Brain pericyte (primary cell): ENCODE results near the gene GPRC5A.

Experiments
- DNase-seq: peaks from one replicate; pipeline ENCODE4 v3.0.0-alpha.2; 2012; ENCODE audit warnings: low read depth, low spot score

GPRC5A gene

DNA sequence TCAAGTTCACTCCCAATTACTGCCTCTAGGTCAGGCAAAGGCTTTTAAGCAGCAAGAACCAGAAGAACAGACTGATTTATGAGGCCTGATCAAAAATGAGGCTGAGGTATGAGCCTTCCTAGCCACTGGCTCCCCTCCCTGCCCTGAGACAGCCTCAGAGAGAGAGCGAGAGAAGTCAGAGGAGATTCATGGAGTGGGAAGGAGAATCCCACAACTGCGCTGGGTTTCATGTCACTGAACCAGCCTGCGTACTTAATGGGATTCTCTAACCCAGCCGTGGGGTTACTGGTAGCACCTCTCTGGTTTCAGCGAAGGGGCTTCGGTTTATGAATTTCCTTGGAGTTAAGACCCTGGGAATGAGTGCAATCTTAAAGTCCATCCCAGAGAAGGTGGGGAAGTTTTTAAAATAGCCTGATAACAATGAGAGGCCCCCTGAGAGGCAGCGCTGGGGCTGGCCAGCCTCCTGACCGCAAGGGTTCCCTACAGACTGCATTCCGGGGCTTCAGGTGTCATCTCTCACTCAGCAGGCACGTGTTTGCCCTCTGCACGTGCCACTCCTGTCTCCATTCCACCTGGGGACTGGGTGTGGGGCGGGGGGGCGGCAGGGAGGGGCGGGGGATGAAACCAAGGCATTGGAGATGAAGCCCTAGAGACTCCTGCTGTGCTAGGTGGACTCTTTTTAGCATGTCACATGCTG, 6.1 kb upstream of the GPRC5A start:
- no peak for DNase-seq

DNA sequence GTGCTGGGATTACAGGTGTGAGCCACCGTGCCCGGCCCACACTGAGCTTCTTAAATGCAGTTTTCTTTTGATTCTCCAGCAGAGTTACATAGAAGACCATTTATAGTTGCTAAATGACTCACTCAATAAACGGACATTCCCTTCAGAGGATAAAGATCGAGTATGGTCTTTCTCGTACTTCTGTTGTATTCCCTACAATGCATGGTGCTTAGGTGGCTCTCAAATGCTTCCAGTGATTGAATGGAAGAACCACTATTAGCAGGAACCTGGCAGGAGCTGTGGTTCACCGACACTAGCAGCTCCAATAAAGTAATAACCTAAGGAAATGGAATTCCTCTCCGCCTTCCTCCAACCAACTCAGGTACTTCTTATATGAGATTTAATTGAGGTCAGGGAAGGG, 3.9 kb upstream of the GPRC5A start:
- DNase-seq = no peak

DNA sequence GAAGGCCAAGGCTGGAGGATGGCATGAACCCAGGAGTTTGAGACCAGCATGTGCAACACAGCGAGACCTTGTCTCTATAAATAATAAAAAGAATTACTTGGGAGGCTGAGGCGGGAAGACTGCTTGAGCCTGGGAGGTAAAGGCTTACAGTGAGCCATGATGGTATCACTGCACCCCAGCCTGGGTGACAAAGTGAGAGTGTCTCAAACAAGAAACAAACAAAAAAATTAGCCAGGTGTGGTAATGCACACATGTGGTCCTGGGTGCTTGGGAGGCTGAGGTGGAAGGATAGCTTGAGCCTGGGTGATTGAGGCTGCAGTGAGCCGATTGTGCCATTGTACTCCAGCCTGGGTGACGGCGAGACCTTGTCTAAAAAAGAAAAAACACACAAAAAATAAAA, 1.7 kb upstream of the GPRC5A start:
- DNase-seq = no peak

DNA sequence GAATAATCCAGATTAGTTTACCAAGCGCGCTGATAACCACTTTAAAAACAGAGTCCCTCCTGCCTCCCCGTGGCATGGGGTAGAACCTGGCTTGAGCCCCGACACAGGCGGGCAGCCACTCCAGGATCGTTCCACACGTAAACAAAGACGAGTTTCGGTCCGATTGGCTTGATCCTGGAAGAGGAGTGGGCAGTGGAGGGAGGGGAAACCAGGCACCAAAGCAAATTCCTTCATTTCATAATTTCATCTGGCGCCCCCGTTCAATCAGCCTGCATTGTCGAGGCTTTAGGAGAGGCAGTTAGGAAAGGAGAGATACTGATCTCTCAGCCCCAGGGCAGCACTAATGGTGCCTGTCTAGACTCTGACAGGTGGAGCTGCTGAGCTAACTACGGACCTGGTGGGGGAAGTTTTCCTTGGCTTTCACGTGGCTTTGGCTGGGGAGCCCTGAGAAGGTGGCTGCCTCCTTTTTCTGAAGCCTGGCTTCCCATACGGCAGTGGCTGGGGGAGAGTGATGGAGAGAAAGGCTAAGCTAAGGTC, 751 bp upstream of the GPRC5A start:
- DNase-seq = no peak

DNA sequence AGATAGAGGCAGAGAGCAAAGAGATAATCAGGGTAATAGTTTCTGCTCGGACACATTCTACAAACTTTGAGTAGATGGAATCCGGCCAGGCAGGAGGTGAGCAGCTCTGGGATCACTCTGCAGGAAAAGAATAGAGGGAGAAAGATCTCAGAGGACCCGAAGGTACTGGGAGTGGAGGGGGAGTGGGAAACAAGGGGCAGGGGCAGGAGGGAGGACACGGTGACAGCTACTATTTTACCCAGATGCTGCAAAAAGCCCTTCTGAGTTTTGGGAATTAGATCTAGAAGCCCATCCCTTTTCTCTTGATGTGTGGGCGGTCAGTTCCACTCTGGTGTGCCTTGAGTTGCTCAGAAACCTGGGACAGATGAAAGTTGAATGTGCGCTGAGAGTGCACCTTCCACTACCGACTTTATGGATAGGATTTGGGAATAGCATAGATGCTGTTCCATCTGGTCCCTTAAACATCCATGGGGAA, 556 bp downstream of the GPRC5A start:
- no peak for DNase-seq

DNA sequence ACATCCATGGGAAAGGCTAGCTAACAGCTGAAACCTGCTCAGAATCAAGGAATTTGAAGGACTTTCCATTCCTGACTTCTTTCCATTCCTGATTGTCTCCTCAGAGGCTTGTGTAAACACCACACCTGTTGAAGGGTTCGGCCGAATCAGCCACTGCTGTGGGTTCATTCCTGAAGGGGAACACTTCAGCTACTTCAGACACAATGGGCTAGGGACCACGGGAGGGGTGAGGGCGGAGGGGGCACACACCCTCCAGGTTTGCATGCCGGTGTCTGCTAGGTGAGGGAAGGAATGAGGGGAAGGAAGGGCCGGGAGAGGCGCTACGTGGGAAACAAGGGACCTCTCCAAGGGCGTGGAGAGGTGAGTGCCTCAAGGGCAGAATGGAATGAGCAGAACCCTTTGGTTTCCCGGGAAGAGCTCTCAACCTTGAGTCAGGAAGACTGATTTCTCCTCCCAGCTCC, 1.3 kb downstream of the GPRC5A start:
- no peak for DNase-seq

DNA sequence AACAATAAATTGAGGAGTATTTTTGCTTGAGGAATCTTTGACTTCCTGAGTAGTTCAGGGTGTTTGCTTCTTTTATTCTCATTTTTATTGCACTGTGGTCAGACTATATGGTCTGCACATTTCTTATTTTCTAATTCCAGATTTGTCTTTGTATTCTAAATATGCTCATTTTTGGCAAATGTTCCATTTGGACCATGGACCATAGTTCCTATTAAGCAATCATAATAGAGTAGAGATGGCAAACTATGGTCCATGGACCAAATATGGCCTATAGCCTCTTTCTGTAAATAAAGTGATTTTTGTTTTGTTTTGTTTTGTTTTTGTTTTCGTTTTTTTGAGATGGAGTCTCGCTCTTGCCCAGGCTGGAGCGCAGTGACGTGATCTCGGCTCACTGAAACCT, 2.1 kb downstream of the GPRC5A start:
- no peak for DNase-seq

DNA sequence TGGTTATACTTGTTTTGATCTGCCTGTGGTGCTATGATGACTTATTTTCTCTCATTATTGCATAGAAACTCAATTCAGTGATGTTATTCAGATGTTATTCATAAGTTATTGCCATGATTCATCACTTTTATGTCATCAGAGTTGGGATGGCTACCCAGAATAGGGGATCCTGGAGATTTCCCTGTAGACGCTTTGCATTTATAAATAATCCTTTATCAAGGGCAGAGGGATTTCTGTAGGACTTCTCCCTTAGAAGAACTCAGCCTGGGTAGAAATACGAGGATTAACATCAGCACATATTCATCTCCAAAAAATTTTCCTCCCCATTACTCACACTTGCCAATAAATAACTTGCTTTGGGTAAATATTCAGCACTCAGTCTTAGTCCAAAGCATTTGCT, 4.9 kb downstream of the GPRC5A start:
- no peak for DNase-seq

DNA sequence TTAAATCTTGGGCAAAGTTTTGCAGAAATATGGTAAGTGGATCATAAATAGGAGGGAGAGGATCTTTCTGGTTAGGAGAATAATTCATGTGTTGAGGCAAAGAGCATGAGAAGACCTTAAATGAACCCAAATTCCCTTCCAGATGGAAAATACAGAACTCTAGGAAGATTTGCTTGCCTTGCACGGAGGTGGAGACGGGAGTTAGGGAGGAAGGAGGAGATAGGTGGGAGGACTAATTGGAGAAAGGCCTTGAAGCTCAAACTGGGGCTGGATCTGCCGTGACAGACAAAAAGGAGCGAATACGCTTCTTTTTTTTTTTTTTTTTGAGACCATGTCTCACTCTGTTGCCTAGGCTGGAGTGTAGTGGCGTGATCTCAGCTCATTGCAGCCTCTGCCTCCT, 5.9 kb downstream of the GPRC5A start:
- no peak for DNase-seq

DNA sequence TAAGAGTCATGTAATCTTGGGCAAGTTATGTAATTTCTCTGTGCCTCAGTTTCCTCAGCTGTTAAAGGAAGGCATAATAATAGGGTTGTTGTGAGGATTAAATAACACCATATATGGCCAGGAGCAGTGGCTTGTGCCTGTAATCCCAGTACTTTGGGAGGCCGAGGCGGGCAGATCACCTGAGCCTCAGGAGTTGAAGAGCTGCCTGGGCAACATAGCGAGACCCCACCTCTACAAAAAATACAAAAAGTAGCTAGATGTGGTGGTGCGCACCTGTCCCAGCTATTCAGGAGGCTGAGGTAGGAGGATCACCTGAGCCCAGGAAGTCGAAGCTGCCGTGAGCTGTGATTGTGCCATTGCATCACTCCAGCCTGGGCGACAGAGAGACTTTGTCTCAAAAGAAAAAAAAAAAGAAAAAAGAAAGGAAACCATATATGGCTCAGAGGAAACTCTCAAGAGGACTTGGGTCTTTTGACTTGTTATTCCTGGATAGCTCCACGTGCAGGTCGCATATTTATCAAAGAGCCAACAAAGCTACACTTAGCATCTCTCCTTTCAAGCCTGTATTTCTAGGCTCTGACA, 6.9 kb downstream of the GPRC5A start:
- no peak for DNase-seq

DNA sequence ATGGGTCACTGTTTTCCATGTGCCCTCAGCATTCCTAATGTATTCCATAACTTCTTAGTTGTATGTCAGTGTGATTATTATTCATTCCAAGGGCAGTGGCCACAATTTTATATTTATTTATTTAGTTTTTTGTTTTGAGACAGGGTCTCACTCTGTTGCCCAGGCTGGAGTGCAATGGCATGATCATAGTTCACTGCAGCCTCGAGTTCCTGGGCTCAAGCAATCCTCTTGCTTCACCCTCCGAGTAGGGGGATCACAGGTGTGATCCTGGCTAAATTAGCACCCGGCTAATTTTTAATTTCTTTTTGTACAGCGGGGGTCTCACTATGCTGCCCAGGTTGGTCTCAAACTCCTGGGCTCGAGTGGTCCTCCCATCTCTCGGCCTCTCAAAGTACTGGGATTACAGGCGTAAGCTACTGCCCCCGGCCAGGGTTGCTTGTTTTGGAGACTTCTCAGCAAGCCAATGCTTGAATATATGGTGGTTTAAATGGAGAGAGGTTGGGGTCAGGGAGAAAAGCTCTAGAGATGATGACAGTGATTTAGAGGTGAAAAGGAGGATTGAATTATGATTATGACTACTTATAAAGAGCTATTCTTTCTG, 7.6 kb downstream of the GPRC5A start:
- DNase-seq = no peak

DNA sequence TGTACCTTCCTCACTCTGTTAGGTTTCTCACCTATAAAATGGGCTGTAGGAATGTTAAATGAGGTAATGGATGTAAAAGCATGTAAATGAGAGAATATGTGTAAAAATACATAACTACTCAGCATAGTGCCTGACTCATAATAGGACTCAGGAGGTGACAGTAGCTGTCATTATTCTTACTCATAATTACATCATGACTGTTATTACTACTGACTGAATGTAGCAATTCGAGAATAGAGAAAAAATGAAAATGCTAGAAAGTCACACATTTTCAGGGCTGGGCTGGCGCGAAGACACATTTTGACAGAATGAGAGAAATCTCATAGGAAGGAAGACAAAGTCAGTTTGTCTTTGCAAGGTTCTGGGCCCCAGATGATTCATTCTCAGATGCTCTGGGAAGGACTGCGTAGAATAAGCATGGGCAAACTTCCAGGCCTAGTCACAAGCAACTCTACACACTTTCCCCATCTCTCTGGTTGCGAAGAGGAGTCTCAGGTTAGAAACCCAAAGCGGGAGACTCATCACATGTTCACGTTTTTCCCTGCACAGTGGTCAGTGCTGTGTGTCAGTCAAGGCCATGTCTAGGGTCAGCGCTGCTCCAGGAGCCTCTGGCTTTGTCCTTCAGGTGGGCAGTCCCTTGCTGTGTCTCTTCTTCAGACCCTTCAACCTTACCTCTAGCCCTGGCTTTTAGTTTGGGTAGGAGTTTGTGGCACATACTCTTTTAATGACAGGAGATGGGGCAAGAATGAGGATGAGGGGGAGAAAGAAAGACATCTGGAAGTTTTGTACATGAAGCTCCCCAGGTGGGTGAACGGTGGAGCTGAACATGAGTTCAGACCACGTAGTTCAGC, 8.4 kb downstream of the GPRC5A start:
- peak; percentile 73 for DNase-seq

DNA sequence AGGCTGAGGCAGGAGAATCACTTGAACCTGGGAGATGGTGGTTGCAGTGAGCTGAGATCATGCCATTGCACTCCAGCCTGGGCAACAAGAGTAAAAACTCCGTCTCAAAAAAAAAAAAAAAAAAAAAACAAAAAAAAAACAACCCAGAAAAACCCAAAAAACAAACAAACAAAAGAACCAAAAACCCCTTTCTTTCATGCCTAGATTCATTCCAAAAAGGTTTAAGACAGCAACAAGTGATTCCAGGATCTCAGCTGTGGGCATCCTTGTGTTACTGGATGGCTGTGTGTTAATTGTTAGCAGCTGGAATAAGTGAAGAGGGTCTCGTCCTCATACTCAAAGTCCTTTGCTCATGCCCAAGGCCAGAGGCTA, 9.4 kb downstream of the GPRC5A start:
- no peak for DNase-seq

DNA sequence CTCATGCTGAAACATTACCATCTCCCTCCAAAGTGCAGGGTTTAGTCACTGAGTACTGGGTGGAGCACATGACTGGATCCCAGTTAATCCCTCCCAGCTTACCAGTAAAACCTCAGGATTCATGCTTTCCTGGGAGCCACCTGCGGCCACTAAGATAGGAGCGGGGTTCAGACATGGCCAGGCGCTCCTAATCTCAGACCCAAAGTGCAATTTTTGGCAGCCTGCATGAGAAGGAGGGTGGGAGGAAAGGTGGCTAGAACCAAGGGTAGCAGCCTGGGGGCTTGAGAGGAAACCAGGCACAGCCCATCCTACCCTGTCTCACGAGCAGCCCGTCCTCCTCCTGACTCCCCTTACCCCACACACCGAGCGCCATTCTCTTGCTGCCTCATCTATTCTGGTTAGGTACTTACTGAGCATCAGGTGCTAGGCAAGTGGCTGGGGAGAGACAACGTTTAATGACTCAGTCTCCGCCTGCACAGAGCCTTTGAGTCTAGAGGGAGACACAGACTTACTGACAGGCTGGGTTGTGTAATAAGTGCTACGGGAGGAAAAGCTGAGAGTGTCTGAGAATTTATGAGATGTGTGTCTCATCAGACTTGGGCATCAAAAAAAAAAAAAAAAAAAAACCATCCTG, 9.9 kb downstream of the GPRC5A start:
- no peak for DNase-seq

DNA sequence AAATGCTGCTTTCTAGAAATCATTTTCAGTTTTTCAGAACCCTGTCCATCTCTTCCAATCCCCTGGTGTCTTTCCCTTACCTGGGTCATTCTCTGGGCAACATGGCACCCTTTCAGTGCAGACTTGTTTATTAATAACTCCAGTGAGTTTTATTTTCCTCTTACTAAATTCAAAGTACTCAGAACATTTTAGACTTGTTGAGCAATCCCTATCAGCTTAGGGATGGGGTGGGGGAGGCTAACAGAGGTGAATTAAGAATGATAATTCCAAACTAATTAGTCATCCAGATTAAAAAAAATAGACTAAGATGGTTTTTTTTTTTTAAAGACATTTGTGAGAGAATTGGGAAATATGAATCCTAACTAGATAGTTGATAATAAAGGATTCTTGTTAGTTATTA, 10.7 kb downstream of the GPRC5A start:
- no peak for DNase-seq

DNA sequence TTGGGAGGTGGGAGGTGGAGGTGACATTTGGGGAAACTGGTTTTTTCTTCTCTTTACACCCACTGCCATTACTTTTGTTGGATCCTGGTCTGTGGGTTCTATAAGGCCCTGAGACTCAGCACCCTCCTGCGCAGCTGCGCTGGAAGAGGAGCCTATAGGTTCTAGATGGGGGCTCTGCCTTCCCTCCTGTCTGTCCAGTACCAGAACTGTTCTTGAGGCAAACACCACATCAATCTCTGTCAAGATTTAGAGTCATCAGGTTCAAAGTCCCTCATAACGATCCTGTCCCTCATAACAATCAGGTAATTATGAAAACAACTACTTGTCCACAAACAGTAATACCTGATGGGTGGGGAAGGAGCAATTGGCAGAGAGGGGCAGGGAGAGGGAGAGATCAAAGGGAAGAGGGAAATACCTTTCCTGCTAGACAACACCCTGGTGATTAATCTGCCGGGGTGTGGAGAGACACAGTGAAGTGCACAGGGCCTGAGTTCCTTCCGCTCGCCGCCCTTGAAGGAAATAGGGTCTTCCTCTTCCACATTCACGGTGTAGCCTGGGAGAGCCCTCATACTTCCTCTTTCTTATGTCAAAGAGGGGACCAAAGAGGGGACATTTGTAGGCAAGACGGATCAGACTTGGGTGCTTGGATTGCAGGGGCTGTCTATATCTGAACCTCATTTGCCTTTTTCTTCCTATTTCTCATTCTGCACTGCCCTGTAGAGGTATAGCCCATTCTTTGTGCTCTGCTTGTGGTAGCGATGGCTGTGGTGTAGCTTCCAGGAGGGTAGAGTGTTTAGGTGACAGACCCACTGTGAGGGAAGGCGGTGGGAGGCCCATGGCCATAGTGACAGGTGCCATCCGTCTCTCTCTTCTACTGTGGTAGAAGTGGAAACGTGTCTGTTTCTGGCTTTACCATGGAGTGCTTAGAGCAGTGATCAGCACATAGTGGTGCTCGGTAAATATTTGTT, 12.6 kb downstream of the GPRC5A start:
- DNase-seq = no peak

DNA sequence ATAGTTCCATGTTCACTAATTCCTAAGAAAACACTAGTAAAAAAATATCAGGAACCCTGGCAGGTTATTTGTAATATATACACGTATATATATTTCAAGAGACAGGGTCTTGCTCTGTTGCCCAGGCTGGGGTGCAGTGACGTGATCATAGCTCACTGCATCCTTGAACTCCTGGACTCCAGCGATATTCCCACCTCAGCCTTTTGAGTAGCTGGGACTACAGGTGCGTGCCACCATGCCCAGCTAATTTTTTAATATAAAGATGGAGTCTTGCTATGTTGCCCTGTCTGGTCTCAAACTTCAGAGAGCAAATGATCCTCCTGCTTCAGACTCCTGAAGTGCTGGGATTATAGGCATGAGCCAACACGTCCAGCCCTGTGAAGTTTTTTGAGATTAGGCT, 16.2 kb downstream of the GPRC5A start:
- no peak for DNase-seq

DNA sequence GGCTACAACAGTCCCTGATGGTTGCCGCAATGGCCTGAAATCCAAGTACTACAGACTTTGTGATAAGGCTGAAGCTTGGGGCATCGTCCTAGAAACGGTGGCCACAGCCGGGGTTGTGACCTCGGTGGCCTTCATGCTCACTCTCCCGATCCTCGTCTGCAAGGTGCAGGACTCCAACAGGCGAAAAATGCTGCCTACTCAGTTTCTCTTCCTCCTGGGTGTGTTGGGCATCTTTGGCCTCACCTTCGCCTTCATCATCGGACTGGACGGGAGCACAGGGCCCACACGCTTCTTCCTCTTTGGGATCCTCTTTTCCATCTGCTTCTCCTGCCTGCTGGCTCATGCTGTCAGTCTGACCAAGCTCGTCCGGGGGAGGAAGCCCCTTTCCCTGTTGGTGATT, 16.9 kb downstream of the GPRC5A start:
- no peak for DNase-seq

DNA sequence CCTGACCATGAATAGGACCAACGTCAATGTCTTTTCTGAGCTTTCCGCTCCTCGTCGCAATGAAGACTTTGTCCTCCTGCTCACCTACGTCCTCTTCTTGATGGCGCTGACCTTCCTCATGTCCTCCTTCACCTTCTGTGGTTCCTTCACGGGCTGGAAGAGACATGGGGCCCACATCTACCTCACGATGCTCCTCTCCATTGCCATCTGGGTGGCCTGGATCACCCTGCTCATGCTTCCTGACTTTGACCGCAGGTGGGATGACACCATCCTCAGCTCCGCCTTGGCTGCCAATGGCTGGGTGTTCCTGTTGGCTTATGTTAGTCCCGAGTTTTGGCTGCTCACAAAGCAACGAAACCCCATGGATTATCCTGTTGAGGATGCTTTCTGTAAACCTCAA, 17.3 kb downstream of the GPRC5A start:
- no peak for DNase-seq

DNA sequence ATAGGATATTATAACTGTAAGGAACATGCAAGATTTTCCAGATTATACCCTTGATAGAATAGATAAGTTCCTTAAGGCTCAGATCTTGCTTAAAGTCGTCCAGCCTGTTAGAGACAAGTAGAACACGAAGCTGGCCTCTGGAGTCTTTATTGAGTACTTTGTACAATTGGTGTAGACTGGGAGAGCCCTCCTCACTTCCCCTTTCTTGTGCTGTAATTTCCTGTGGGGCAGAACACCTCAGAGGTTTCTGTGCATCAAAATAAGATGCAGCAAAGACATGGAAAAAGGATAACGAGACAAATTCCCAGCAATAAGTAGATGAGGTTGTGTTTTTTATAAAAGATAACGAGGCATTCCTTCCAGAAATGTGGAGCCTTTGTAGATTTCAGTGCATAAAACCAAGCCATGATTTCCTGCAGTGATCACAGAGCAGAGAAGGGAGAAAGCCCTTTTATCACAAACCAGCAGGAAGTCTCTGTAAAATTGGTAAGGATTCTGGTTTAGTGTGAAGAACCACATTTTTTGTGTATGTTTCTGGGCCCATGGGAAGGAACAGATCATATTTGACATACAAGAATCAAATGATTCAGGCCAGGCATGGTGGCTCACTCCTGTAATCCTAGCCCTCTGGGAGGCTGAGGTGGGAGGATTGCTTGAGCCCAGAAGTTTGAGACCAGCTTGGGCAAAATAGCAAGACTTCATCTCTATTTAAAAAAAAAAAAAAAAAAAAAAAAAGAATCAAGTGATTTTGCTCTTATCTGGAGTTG, 18.0 kb downstream of the GPRC5A start:
- no peak for DNase-seq
